HCT116 (cell line): ENCODE data around the gene HPCAL1. TPM values are rescaled to one million over a fixed set of nuclear protein-coding genes. Genes with fewer than 3 reads are reported as not detected.
A peak's percentile ranks its signal among the peaks of the same experiment; 100 is the strongest.

ENCODE experiments used
- ATAC-seq: fragments of 200-7000 bp; cut with Tn5 transposase; 2 replicates; pipeline ENCODE4 v1.9.1; 2020; ENCODE audit warnings: mild to moderate bottlenecking, moderate library complexity
- BruUV-seq: library from RNA; stranded (reverse); fragments of 400-500 nt; replicated peaks from 2 replicates; lab custom pipeline; 2021; lab: Mats Ljungman, UMichigan
- CTCF ChIA-PET: fragments of 300-600 bp; sonication (Branson Sonifier 250); formaldehyde crosslinking; loops from one replicate; lab custom pipeline; 2021; ENCODE audit warnings: antibody characterized with exemption; lab: Charles Lee
- POLR2A ChIA-PET: fragments of 300-600, 350-600 bp; sonication (Branson Sonifier 250); formaldehyde crosslinking; loops from one replicate; lab custom pipeline; 2021; ENCODE audit warnings: antibody characterized with exemption; lab: Charles Lee
- RAD21 ChIA-PET, 2 experiments: fragments of 300-600 bp; sonication (Branson Sonifier 250); formaldehyde crosslinking; loops; one replicate each; lab custom pipeline; 2023; ENCODE audit warnings: low total read pairs in 2 of 2; ENCODE audit not compliant: uncharacterized antibody in 2 of 2, unreplicated experiment in 2 of 2, low non-redundant PET in 1 of 2; lab: Charles Lee
- DNase-seq: peaks from one replicate; pipeline ENCODE4 v3.0.0-alpha.2; 2010; ENCODE audit warnings: low read depth, low spot score
- H2AFZ ChIP-seq: fragments of 200-600 bp; shearing (Covaris generic), sonication (generic); 2 replicates; pipeline ENCODE4 v1.6.1; 2017; ENCODE audit warnings: low read depth, mixed run types, mixed read lengths, antibody characterized with exemption, low read length; ENCODE audit not compliant: poor library complexity, severe bottlenecking
- H3K27ac ChIP-seq: 2 replicates; pipeline ENCODE4 v1.5.1; 2012; ENCODE audit warnings: low read depth, low read length
- H3K27me3 ChIP-seq: fragments of 200-600 bp; sonication (generic); 2 replicates; pipeline ENCODE4 v1.6.1; 2016; ENCODE audit warnings: mixed run types, low read length, mixed read lengths; ENCODE audit not compliant: insufficient read depth
- H3K36me3 ChIP-seq, 2 experiments: fragments of 200-500 bp in 1 of 2; fragments of 200-600 bp in 1 of 2; sonication (Bioruptor generic) in 1 of 2; sonication (generic) in 1 of 2; 2 replicates each; pipeline versions ENCODE4 v1.5.1 to v1.6.1; 2014 to 2016; ENCODE audit warnings: low read length in 2 of 2, inconsistent platforms in 1 of 2, mixed read lengths in 1 of 2, mixed run types in 1 of 2; ENCODE audit not compliant: insufficient read depth in 2 of 2, control insufficient read depth in 1 of 2
- H3K4me1 ChIP-seq, 2 experiments: fragments of 200-600 bp in 1 of 2; sonication (generic) in 1 of 2; 2 replicates each; pipeline versions ENCODE4 v1.5.1 to v1.6.1; 2012 to 2017; ENCODE audit warnings: low read length in 2 of 2, inconsistent platforms in 1 of 2, mild to moderate bottlenecking in 1 of 2, mixed read lengths in 1 of 2, mixed run types in 1 of 2, moderate library complexity in 1 of 2; ENCODE audit not compliant: insufficient read depth in 2 of 2, control insufficient read depth in 1 of 2
- H3K4me2 ChIP-seq: fragments of 200-600 bp; sonication (generic); 2 replicates; pipeline ENCODE4 v1.6.1; 2017; ENCODE audit warnings: mixed run types, low read length, mixed read lengths
- H3K4me3 ChIP-seq, 2 experiments: fragments of 200-600 bp in 1 of 2; sonication (generic) in 1 of 2; replicated peaks in 1 of 2; 2 replicates each; pipeline ENCODE4 v1.5.1; 2011 to 2016; ENCODE audit warnings: low read length in 2 of 2, control low read depth in 1 of 2, low read depth in 1 of 2, mild to moderate bottlenecking in 1 of 2, mixed read lengths in 1 of 2, mixed run types in 1 of 2
- H3K79me2 ChIP-seq: fragments of 200-600 bp; sonication (generic); 2 replicates; pipeline ENCODE4 v1.6.1; 2017; ENCODE audit warnings: mild to moderate bottlenecking, mixed run types, low read length, moderate library complexity, mixed read lengths; ENCODE audit not compliant: insufficient read depth
- H3K9ac ChIP-seq: fragments of 200-600 bp; sonication (generic); 2 replicates; pipeline ENCODE4 v1.6.1; 2016; ENCODE audit warnings: low read length, mixed read lengths
- H3K9me2 ChIP-seq: fragments of 200-600 bp; sonication (generic), shearing (Covaris generic); 2 replicates; pipeline ENCODE4 v1.6.1; 2017; ENCODE audit warnings: mixed run types, mild to moderate bottlenecking, moderate library complexity; ENCODE audit not compliant: insufficient read depth
- H3K9me3 ChIP-seq, 2 experiments: fragments of 200-500 bp in 1 of 2; fragments of 200-600 bp in 1 of 2; sonication (Bioruptor generic) in 1 of 2; sonication (generic) in 1 of 2; 2 replicates each; pipeline ENCODE4 v1.6.1; 2014 to 2017; ENCODE audit warnings: low read length in 2 of 2, mixed read lengths in 2 of 2, inconsistent platforms in 1 of 2, low read depth in 1 of 2, mild to moderate bottlenecking in 1 of 2, mixed run types in 1 of 2, moderate library complexity in 1 of 2; ENCODE audit not compliant: control insufficient read depth in 1 of 2, insufficient read depth in 1 of 2
- H4K20me1 ChIP-seq: fragments of 200-600 bp; sonication (generic), shearing (Covaris generic); 2 replicates; pipeline ENCODE4 v1.6.1; 2017; ENCODE audit warnings: mixed run types, mild to moderate bottlenecking, moderate library complexity; ENCODE audit not compliant: insufficient read depth
- ATF3 ChIP-seq: IDR thresholded peaks from 2 replicates; pipeline ENCODE4 v1.6.1; 2012
- CBX3 ChIP-seq: IDR thresholded peaks from 2 replicates; pipeline ENCODE4 v1.6.1; 2012; ENCODE audit warnings: low read depth
- CEBPB ChIP-seq: IDR thresholded peaks from 2 replicates; pipeline ENCODE4 v1.6.1; 2012; ENCODE audit warnings: low read depth
- EGR1 ChIP-seq: IDR thresholded peaks from 2 replicates; pipeline ENCODE4 v1.6.1; 2012; ENCODE audit warnings: low read depth
- EZH2phosphoT487 ChIP-seq: fragments of 200-600 bp; IDR thresholded peaks from 2 replicates; pipeline ENCODE4 v1.6.1; 2018; ENCODE audit warnings: antibody characterized with exemption, borderline replicate concordance
- MAX ChIP-seq: IDR thresholded peaks from 2 replicates; pipeline ENCODE4 v1.6.1; 2012
- POLR2A ChIP-seq: IDR thresholded peaks from 2 replicates; pipeline ENCODE4 v1.7.0; 2011; ENCODE audit warnings: borderline replicate concordance; ENCODE audit not compliant: insufficient read depth, insufficient read length; ENCODE audit errors: extremely low read depth
- POLR2AphosphoS5 ChIP-seq: IDR thresholded peaks from 2 replicates; pipeline ENCODE4 v1.6.1; 2011; ENCODE audit warnings: mild to moderate bottlenecking, low read depth, low read length, moderate library complexity
- SP1 ChIP-seq: IDR thresholded peaks from 2 replicates; pipeline ENCODE4 v1.6.1; 2012; ENCODE audit warnings: low read depth
- YY1 ChIP-seq: IDR thresholded peaks from 2 replicates; pipeline ENCODE4 v1.6.1; 2011; ENCODE audit warnings: low read length, low read depth, moderate library complexity, mild to moderate bottlenecking; ENCODE audit not compliant: insufficient replicate concordance; ENCODE audit errors: extremely low read depth
- ZBTB33 ChIP-seq: IDR thresholded peaks from 2 replicates; pipeline ENCODE4 v1.6.1; 2011; ENCODE audit warnings: mild to moderate bottlenecking, low read length, moderate library complexity; ENCODE audit not compliant: insufficient replicate concordance; ENCODE audit errors: extremely low read depth
- ZNF274 ChIP-seq: fragments of 200-500 bp; sonication (Bioruptor generic); IDR thresholded peaks from 2 replicates; pipeline ENCODE4 v1.6.1; 2014; ENCODE audit warnings: mild to moderate bottlenecking, low read depth, low read length, inconsistent platforms
- intact Hi-C: fragments of 100-400 bp; cut with micrococcal nuclease; formaldehyde crosslinking; loops from 2 replicates; pipeline ENCODE4 v1.10.0; 2022
- total RNA-seq: library from RNA; stranded (reverse); gene quantifications from one replicate; pipeline ENCODE4 v1.2.1, GENCODE V29; 2021; ENCODE audit not compliant: unreplicated experiment

Gene HPCAL1
- total RNA-seq, 1 experiment from 2014 or later = 111 TPM

- POLR2A ChIA-PET = interaction anchor here (1.3 kb wide), 1 partner anchor 8 kb away, joined by 3 read pairs; no protein-coding TSS in a partner anchor
- Histone ChIP-seq H3K4me2 (peak overlapping the region; percentile 91; the same call in 1 of the 2 replicates), H3K36me3 (no peaks in the 10 kb centered on the region), H4K20me1 (no peaks in the 10 kb centered on the region; the same call in 1 of the 2 replicates), H3K9ac (no peak overlapping the region), H3K9me3 (no peaks in the 10 kb centered on the region), H3K79me2 (peaks cover 33% of the 10 kb centered on the region), H3K4me1 (peaks cover 28 to 75% of the 10 kb centered on the region in 2 experiments), H3K4me3 (no peak overlapping the region), H3K27me3 (no peaks in the 10 kb centered on the region), H2AFZ (peak overlapping the region; percentile 6), H3K27ac (no peak overlapping the region; the same call in 1 of the 2 replicates), H3K9me2 (no peaks in the 10 kb centered on the region)
- CTCF ChIA-PET = interaction anchor here (0.7 to 6.0 kb wide), 2 partner anchors 63 to 108 kb away, joined by 4 to 29 read pairs; no protein-coding TSS in a partner anchor
- intact Hi-C loops = loop anchor here (10.0 kb wide), 1 partner anchor 176 kb away; the partner anchor contains the start of gene RRM2
- TF ChIP-seq ZBTB33 (no peak), ATF3 (no peak), POLR2A (no peak), CEBPB (no peak), ZNF274 (no peak), MAX (no peak), YY1 (no peak), EGR1 (no peak), EZH2phosphoT487 (no peak), CBX3 (no peak), POLR2AphosphoS5 (no peak), SP1 (no peak)
- ATAC-seq = no peak
- RAD21 ChIA-PET = interaction anchor here in 1 of 2 experiments (0.9 to 1.8 kb wide), 2 partner anchors 15 to 108 kb away, joined by 3 to 4 read pairs; no protein-coding TSS in a partner anchor
- no peak for DNase-seq
- BruUV-seq = no TSS peak
Observed at GRCh38 chr2:10300997-10301940, 1.4 kb upstream of the HPCAL1 start.
